ENCODE data around the gene EOLA2. TPM values are rescaled to one million over a fixed set of nuclear protein-coding genes. Genes with fewer than 3 reads are reported as not detected.

EOLA2 gene
- total and polyA plus RNA-seq, 5 donors from 2014 or later: 32.1 to 62.5 (median 34.5) TPM

DNA sequence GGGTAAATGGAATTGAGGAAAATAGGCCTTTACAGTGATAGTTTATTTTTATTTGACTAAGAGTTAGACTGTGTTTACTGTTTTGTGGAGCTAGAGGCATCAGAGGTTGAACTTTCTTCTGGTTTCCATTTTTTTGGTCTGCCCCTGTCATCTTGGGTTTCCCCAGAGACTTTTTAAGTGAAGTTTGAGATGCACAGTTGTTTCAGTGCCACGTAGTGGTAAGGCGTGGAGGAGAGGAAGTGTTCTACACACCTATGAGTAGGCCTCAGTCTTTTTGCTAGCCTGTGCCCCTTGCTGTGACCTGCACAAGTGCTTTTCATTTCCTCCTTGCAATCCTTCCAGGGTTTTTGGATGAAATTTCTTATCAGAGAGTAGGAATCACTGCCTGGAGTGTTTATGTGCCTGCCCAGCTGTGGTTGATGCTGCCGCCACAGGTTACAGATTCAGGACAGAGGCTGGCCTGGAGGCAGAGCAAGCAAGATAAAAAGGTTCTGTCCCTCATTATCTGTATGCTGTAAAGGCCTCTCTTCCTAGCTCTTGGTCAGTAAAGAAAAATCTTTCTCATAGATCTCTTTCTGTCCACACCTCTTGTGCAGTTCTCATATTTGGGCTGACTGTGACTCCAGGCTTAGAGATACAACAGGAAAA is 21.4 kb downstream of the EOLA2 start:
- no peak overlapping the region for H3K27ac ChIP-seq (ENCODE audit: insufficient read depth, low read length, poor library complexity, severe bottlenecking)
- no peak overlapping the region for H3K4me3 ChIP-seq (ENCODE audit: low read depth, low read length)
- no peaks in the 10 kb centered on the region for H3K9me3 ChIP-seq (ENCODE audit: control insufficient read depth in 2 of 2, low read length in 2 of 2)
- H3K4me1 Mint-ChIP-seq: no peaks in the 10 kb centered on the region
- H3K9me3 Mint-ChIP-seq: peaks cover 0 to 5% (median 0%) of the 10 kb centered on the region in 7 donors
- H3K36me3 ChIP-seq (ENCODE audit: control insufficient read depth, insufficient read depth, low read length): no peaks in the 10 kb centered on the region
- no peak for ATAC-seq (ENCODE audit: low read depth in 2 of 2)
- H3K4me3 Mint-ChIP-seq: no peak overlapping the region
- H3K27ac Mint-ChIP-seq: no peak overlapping the region
- peaks cover 4% of the 10 kb centered on the region for H3K36me3 Mint-ChIP-seq
- no peaks in the 10 kb centered on the region for H3K27me3 ChIP-seq (ENCODE audit: control insufficient read depth, insufficient read depth, low read length)
- peak in 2 of 3 donors; percentile 11 to 48 for DNase-seq
- no peaks in the 10 kb centered on the region for H3K4me1 ChIP-seq (ENCODE audit: control insufficient read depth, insufficient read depth, low read length, poor library complexity, severe bottlenecking)
- no peaks in the 10 kb centered on the region for H3K27me3 Mint-ChIP-seq

GRCh38 chrX:149910178-149910695 is 28.1 kb downstream of the EOLA2 start:
- Mint-ChIP-seq H3K4me3 (no peak overlapping the region), H3K9me3 (peaks cover 0 to 5% (median 2%) of the 10 kb centered on the region in 7 donors), H3K36me3 (peaks cover 4% of the 10 kb centered on the region), H3K27ac (no peak overlapping the region), H3K4me1 (no peaks in the 10 kb centered on the region), H3K27me3 (peaks cover 14% of the 10 kb centered on the region)
- no peaks in the 10 kb centered on the region for H3K36me3 ChIP-seq (ENCODE audit: control insufficient read depth, insufficient read depth, low read length)
- ATAC-seq (ENCODE audit: low read depth in 2 of 2) (no peak), DNase-seq (no peak)
- H3K4me1 ChIP-seq (ENCODE audit: control insufficient read depth, insufficient read depth, low read length, poor library complexity, severe bottlenecking): no peaks in the 10 kb centered on the region
- no peak overlapping the region for H3K27ac ChIP-seq (ENCODE audit: insufficient read depth, low read length, poor library complexity, severe bottlenecking)
- H3K9me3 ChIP-seq (ENCODE audit: control insufficient read depth in 2 of 2, low read length in 2 of 2): no peaks in the 10 kb centered on the region
- H3K4me3 ChIP-seq (ENCODE audit: low read depth, low read length): no peak overlapping the region
- no peaks in the 10 kb centered on the region for H3K27me3 ChIP-seq (ENCODE audit: control insufficient read depth, insufficient read depth, low read length)

DNA sequence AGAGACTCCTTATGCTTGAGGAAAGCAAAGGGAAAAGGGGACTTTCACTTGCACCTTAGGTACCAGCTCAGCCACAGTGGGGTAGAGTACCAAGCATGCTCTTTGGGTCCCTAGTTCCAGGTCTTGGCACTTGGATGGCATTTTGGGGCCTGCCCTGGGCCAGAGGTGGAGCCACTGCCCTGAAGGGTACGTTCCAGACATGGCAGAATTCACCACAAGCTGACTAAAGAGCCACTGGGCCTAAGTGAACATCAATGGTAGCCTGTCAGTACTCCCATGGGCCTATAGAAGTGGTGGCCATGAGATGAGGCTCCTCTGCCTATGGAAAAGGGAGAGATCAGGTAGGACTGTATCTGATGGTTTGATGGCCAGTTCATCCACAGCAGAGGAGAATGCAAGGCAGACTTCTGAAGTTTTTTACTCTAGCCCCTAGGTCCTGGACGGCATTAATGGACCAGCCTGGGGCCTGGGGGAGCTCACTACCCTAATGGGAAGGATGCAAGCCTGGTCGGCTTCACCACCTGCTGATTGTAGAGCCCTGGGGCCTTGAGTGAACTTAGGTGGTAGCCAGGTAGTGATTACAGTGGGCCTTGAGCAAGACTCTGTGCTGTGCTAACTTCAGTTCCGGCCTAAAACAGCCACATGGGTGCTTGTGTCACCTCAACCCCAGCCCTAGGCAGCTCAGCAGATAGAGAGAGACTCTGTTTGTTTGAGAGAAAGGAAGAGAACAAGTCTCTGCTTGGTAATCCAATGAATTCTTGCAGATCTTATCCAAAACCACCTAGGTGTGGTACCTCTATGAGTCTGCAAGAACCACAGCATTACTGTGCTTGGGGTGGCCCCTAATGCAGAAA is 28.7 kb downstream of the EOLA2 start:
- Mint-ChIP-seq H3K9me3 (peaks cover 0 to 5% (median 2%) of the 10 kb centered on the region in 7 donors), H3K4me3 (no peak overlapping the region), H3K27ac (no peak overlapping the region), H3K36me3 (peaks cover 4% of the 10 kb centered on the region), H3K27me3 (peaks cover 14% of the 10 kb centered on the region), H3K4me1 (no peaks in the 10 kb centered on the region)
- no peak overlapping the region for H3K27ac ChIP-seq (ENCODE audit: insufficient read depth, low read length, poor library complexity, severe bottlenecking)
- no peak overlapping the region for H3K4me3 ChIP-seq (ENCODE audit: low read depth, low read length)
- H3K36me3 ChIP-seq (ENCODE audit: control insufficient read depth, insufficient read depth, low read length): no peaks in the 10 kb centered on the region
- ATAC-seq (ENCODE audit: low read depth in 2 of 2) (peak in 1 of 2 donors; percentile 14), DNase-seq (peak in 2 of 3 donors; percentile 28 to 49)
- no peaks in the 10 kb centered on the region for H3K4me1 ChIP-seq (ENCODE audit: control insufficient read depth, insufficient read depth, low read length, poor library complexity, severe bottlenecking)
- no peaks in the 10 kb centered on the region for H3K9me3 ChIP-seq (ENCODE audit: control insufficient read depth in 2 of 2, low read length in 2 of 2)
- no peaks in the 10 kb centered on the region for H3K27me3 ChIP-seq (ENCODE audit: control insufficient read depth, insufficient read depth, low read length)

GRCh38 chrX:149908727-149909126 is 29.6 kb downstream of the EOLA2 start:
- H3K4me1 ChIP-seq (ENCODE audit: control insufficient read depth, insufficient read depth, low read length, poor library complexity, severe bottlenecking): no peaks in the 10 kb centered on the region
- no peak overlapping the region for H3K27ac ChIP-seq (ENCODE audit: insufficient read depth, low read length, poor library complexity, severe bottlenecking)
- Mint-ChIP-seq H3K4me3 (no peak overlapping the region), H3K27me3 (peaks cover 14% of the 10 kb centered on the region), H3K4me1 (peaks cover 0 to 4% (median 0%) of the 10 kb centered on the region in 4 donors), H3K36me3 (no peaks in the 10 kb centered on the region), H3K27ac (no peak overlapping the region), H3K9me3 (peaks cover 0 to 4% (median 0%) of the 10 kb centered on the region in 7 donors)
- ATAC-seq (ENCODE audit: low read depth in 2 of 2) (no peak), DNase-seq (no peak)
- no peaks in the 10 kb centered on the region for H3K36me3 ChIP-seq (ENCODE audit: control insufficient read depth, insufficient read depth, low read length)
- no peaks in the 10 kb centered on the region for H3K27me3 ChIP-seq (ENCODE audit: control insufficient read depth, insufficient read depth, low read length)
- no peak overlapping the region for H3K4me3 ChIP-seq (ENCODE audit: low read depth, low read length)
- no peaks in the 10 kb centered on the region for H3K9me3 ChIP-seq (ENCODE audit: control insufficient read depth in 2 of 2, low read length in 2 of 2)

DNA sequence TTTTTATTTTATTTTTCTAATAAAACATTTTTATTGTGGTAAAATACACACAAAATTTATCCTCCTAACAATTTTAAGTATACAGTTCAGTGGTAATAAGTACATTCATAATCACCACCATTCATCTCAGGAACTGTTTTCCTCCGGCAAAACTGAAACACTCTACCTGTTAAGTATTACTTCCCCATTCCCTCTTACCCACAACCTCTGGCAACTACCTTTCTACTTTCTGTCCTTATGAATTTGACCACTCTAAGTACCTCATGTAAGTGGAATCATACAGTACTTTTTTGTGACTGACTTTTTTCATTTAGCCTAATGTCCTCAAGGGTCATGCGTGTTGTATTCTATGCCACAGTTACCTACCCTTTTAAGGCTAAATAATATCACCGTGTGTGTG is 30.0 kb downstream of the EOLA2 start:
- no peak overlapping the region for H3K27ac Mint-ChIP-seq
- H3K9me3 ChIP-seq (ENCODE audit: control insufficient read depth in 2 of 2, low read length in 2 of 2): no peaks in the 10 kb centered on the region

GRCh38 chrX:149903889-149904748 is 34.2 kb downstream of the EOLA2 start:
- H3K36me3 Mint-ChIP-seq: no peaks in the 10 kb centered on the region
- peaks cover 4% of the 10 kb centered on the region for H3K27me3 ChIP-seq (ENCODE audit: control insufficient read depth, insufficient read depth, low read length)
- DNase-seq (peak in 1 of 3 donors; percentile 12), ATAC-seq (ENCODE audit: low read depth in 2 of 2) (no peak)
- H3K36me3 ChIP-seq (ENCODE audit: control insufficient read depth, insufficient read depth, low read length): no peaks in the 10 kb centered on the region
- H3K4me1 Mint-ChIP-seq: peaks cover 0 to 4% (median 0%) of the 10 kb centered on the region in 4 donors
- H3K9me3 ChIP-seq (ENCODE audit: control insufficient read depth in 2 of 2, low read length in 2 of 2): no peaks in the 10 kb centered on the region
- H3K27ac Mint-ChIP-seq: peak overlapping the region in 1 of 3 donors; percentile 11
- no peak overlapping the region for H3K4me3 Mint-ChIP-seq
- H3K27me3 Mint-ChIP-seq: peaks cover 16% of the 10 kb centered on the region
- no peaks in the 10 kb centered on the region for H3K4me1 ChIP-seq (ENCODE audit: control insufficient read depth, insufficient read depth, low read length, poor library complexity, severe bottlenecking)
- no peak overlapping the region for H3K27ac ChIP-seq (ENCODE audit: insufficient read depth, low read length, poor library complexity, severe bottlenecking)
- H3K9me3 Mint-ChIP-seq: peaks cover 0 to 2% (median 0%) of the 10 kb centered on the region in 7 donors
- no peak overlapping the region for H3K4me3 ChIP-seq (ENCODE audit: low read depth, low read length)

More for the DNA sequence above, 30.0 kb downstream of the EOLA2 start:
- peaks cover 0 to 4% (median 0%) of the 10 kb centered on the region in 4 donors for H3K4me1 Mint-ChIP-seq
- H3K36me3 ChIP-seq (ENCODE audit: control insufficient read depth, insufficient read depth, low read length): no peaks in the 10 kb centered on the region
- DNase-seq: no peak
- H3K27ac ChIP-seq (ENCODE audit: insufficient read depth, low read length, poor library complexity, severe bottlenecking): no peak overlapping the region
- H3K27me3 Mint-ChIP-seq: peaks cover 14% of the 10 kb centered on the region
- no peak overlapping the region for H3K4me3 ChIP-seq (ENCODE audit: low read depth, low read length)
- H3K27me3 ChIP-seq (ENCODE audit: control insufficient read depth, insufficient read depth, low read length): no peaks in the 10 kb centered on the region
- ATAC-seq (ENCODE audit: low read depth in 2 of 2): no peak
- no peaks in the 10 kb centered on the region for H3K36me3 Mint-ChIP-seq
- no peak overlapping the region for H3K4me3 Mint-ChIP-seq
- peaks cover 0 to 2% (median 0%) of the 10 kb centered on the region in 7 donors for H3K9me3 Mint-ChIP-seq
- no peaks in the 10 kb centered on the region for H3K4me1 ChIP-seq (ENCODE audit: control insufficient read depth, insufficient read depth, low read length, poor library complexity, severe bottlenecking)

DNA sequence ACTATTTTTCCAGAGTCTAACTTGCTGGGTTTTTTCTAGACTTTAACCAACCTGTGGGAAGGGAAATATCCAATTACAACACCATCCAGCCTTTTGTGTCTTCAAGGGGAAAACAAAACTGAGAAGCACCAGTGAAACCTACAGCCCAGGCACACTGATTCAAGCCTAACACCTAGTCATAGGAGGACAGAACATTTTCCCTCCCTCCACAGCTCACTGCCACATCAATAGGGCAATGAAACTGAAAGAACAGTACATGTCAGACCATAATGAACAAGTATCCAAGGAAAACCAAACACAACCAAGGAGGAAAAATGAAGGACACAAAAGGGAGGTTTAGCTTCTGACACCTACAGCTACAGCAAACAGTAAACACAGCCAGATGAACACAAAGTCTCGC is 39.7 kb downstream of the EOLA2 start:
- ATAC-seq (ENCODE audit: low read depth in 2 of 2) (no peak), DNase-seq (no peak)
- Mint-ChIP-seq H3K9me3 (peaks cover 0 to 2% (median 0%) of the 10 kb centered on the region in 7 donors), H3K36me3 (no peaks in the 10 kb centered on the region), H3K27me3 (peaks cover 26% of the 10 kb centered on the region), H3K27ac (no peak overlapping the region), H3K4me3 (no peak overlapping the region), H3K4me1 (peaks cover 0 to 2% (median 0%) of the 10 kb centered on the region in 4 donors)
- Histone ChIP-seq H3K27me3 (ENCODE audit: control insufficient read depth, insufficient read depth, low read length) (peaks cover 4% of the 10 kb centered on the region), H3K4me3 (ENCODE audit: low read depth, low read length) (no peak overlapping the region), H3K9me3 (ENCODE audit: control insufficient read depth in 2 of 2, low read length in 2 of 2) (no peaks in the 10 kb centered on the region), H3K36me3 (ENCODE audit: control insufficient read depth, insufficient read depth, low read length) (no peaks in the 10 kb centered on the region), H3K27ac (ENCODE audit: insufficient read depth, low read length, poor library complexity, severe bottlenecking) (no peak overlapping the region), H3K4me1 (ENCODE audit: control insufficient read depth, insufficient read depth, low read length, poor library complexity, severe bottlenecking) (no peaks in the 10 kb centered on the region)

Data from CD4-positive, CD25-positive, alpha-beta regulatory T cell (primary cell).